HG03175 (cell line): Measurements from ENCODE around the gene TRIP12.
"Not testable (repeated sequence)": the region's sequence is repeated elsewhere in the genome, so short reads cannot be mapped to it uniquely, and the experiment has no call there.

Experiments
- ATAC-seq: cut with Tn5 transposase; IDR thresholded peaks from one replicate; pipeline ENCODE4 v1.9.1; 2021; ENCODE audit warnings: mild to moderate bottlenecking, moderate library complexity; ENCODE audit not compliant: unreplicated experiment

Gene TRIP12

GRCh38 chr2:229779650-229780049 lies 142.2 kb downstream of the TRIP12 start:
- ATAC-seq, result no peak

GRCh38 chr2:229777716-229778115 lies 144.1 kb downstream of the TRIP12 start:
- no peak for ATAC-seq

- ATAC-seq, result peak; percentile 55
Observed at GRCh38 chr2:229775614-229776313, 146.0 kb downstream of the TRIP12 start.

GRCh38 chr2:229774237-229774636 lies 147.6 kb downstream of the TRIP12 start:
- ATAC-seq, result no peak

GRCh38 chr2:229768235-229768634 lies 153.6 kb downstream of the TRIP12 start:
- no peak for ATAC-seq

- ATAC-seq, result no peak
Observed at GRCh38 chr2:229765721-229766120, 156.1 kb downstream of the TRIP12 start.

- no peak for ATAC-seq
Observed at GRCh38 chr2:229761663-229762062, 160.1 kb downstream of the TRIP12 start.

GRCh38 chr2:229757462-229757861 lies 164.3 kb downstream of the TRIP12 start:
- ATAC-seq, result not testable (repeated sequence)

GRCh38 chr2:229752970-229753729 lies 168.7 kb downstream of the TRIP12 start:
- no peak for ATAC-seq

- ATAC-seq, result no peak
Observed at GRCh38 chr2:229749779-229750178, 172.0 kb downstream of the TRIP12 start.

GRCh38 chr2:229748950-229749349 lies 172.9 kb downstream of the TRIP12 start:
- no peak for ATAC-seq

- ATAC-seq, result not testable (repeated sequence)
Observed at GRCh38 chr2:229742691-229743090, 179.1 kb downstream of the TRIP12 start.

- ATAC-seq, result no peak
Observed at GRCh38 chr2:229740279-229740678, 181.5 kb downstream of the TRIP12 start.

- no peak for ATAC-seq
Observed at GRCh38 chr2:229738024-229738625, 183.7 kb downstream of the TRIP12 start.

- no peak for ATAC-seq
Observed at GRCh38 chr2:229734410-229734809, 187.4 kb downstream of the TRIP12 start.

GRCh38 chr2:229733611-229734245 lies 188.1 kb downstream of the TRIP12 start:
- no peak for ATAC-seq

- ATAC-seq, result no peak
Observed at GRCh38 chr2:229732897-229733296, 188.9 kb downstream of the TRIP12 start.

GRCh38 chr2:229731916-229732315 lies 189.9 kb downstream of the TRIP12 start:
- no peak for ATAC-seq

GRCh38 chr2:229731363-229731762 lies 190.4 kb downstream of the TRIP12 start:
- no peak for ATAC-seq

GRCh38 chr2:229728370-229728769 lies 193.4 kb downstream of the TRIP12 start:
- ATAC-seq, result no peak

- no peak for ATAC-seq
Observed at GRCh38 chr2:229726643-229727042, 195.2 kb downstream of the TRIP12 start.
